ENCODE results near the gene GDF11.

GDF11 gene

DNA sequence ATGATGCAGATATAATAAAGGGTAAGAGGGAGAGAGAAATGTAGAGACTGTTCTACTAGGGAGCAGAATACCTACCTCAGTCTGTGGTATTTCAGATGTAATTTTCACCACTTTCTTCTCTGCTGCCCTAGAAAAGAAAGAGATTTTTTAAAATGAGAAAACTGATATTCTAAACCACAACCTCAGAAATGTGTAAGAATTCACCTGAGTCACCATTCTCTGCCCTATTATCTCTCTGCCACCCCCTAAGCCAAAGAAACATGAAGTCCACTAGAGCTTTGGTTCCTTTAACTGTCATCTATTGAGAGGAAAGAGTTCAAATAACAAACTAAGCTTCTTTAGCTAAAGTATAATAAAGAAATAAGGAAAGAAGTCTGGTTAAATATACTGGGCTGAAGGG lies 53.0 kb downstream of the GDF11 start:
- peaks cover 1% of the 10 kb centered on the region; the same call in 1 of the 2 replicates for H3F3A ChIP-seq (ENCODE audit: insufficient read depth)
- no peaks in the 10 kb centered on the region for H3K9me3 ChIP-seq (ENCODE audit: insufficient read depth, low read length)
- no peak overlapping the region for H3K9ac ChIP-seq (ENCODE audit: low read length)
- TF ChIP-seq CTCF (IDR thresholded peaks at IDR 0.05; ENCODE audit: insufficient read depth, low read length, poor library complexity, severe bottlenecking) (no peak), EZH2phosphoT487 (conservative IDR thresholded peaks at IDR 0.05; ENCODE audit: low read length) (no peak)
- H3K4me2 ChIP-seq (ENCODE audit: low read depth, low read length, poor library complexity, severe bottlenecking), result no peak overlapping the region
- no peak overlapping the region for H2AFZ ChIP-seq (ENCODE audit: low read depth, low read length, severe bottlenecking)
- no peaks in the 10 kb centered on the region for H3K27me3 ChIP-seq (ENCODE audit: low read length)
- no peaks in the 10 kb centered on the region for H3K79me2 ChIP-seq (ENCODE audit: insufficient read depth, low read length)
- H3K36me3 ChIP-seq (ENCODE audit: low read length), result peaks cover 62% of the 10 kb centered on the region
- H3K9me2 ChIP-seq (replicated peaks; ENCODE audit: insufficient read depth, low read length), result no peaks in the 10 kb centered on the region
- no peaks in the 10 kb centered on the region; the same call in 1 of the 2 replicates for H4K20me1 ChIP-seq (ENCODE audit: low read depth, low read length)
- H3K4me3 ChIP-seq (ENCODE audit: insufficient read depth, low read length, poor library complexity, severe bottlenecking), result no peak overlapping the region
- H3K27ac ChIP-seq (ENCODE audit: low read depth, low read length), result no peak overlapping the region

DNA sequence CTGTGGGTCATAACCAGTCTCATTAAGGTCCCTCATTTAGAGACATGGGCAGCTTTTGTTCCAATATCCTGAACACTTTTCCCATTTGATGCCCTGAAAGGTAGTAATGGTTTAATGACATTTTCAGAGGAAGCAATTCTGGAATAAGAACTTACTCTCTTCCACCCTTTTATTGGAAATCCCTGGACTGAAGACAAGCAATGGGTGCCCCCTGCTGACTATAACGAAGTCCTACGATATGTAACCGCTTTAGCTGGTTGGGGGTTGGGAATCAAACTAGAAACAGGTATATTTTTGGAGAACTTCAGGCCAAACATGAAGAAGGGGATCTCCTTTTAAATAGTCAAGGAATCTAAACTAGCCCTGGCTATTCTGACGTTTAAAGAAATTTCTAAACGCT lies 54.1 kb downstream of the GDF11 start:
- Histone ChIP-seq H3K9me3 (ENCODE audit: insufficient read depth, low read length) (no peaks in the 10 kb centered on the region), H3K9ac (ENCODE audit: low read length) (no peak overlapping the region), H3K9me2 (replicated peaks; ENCODE audit: insufficient read depth, low read length) (no peaks in the 10 kb centered on the region), H3F3A (ENCODE audit: insufficient read depth) (no peaks in the 10 kb centered on the region; the same call in 1 of the 2 replicates), H3K79me2 (ENCODE audit: insufficient read depth, low read length) (0 out of 2 replicates have a peak, but pooled peaks cover 5% of the 10 kb centered on the region), H4K20me1 (ENCODE audit: low read depth, low read length) (no peaks in the 10 kb centered on the region; the same call in 1 of the 2 replicates), H3K4me2 (ENCODE audit: low read depth, low read length, poor library complexity, severe bottlenecking) (no peak overlapping the region), H3K27me3 (ENCODE audit: low read length) (no peaks in the 10 kb centered on the region), H2AFZ (ENCODE audit: low read depth, low read length, severe bottlenecking) (no peak overlapping the region), H3K4me3 (ENCODE audit: insufficient read depth, low read length, poor library complexity, severe bottlenecking) (no peak overlapping the region), H3K36me3 (ENCODE audit: low read length) (peaks cover 66% of the 10 kb centered on the region), H3K27ac (ENCODE audit: low read depth, low read length) (no peak overlapping the region)
- TF ChIP-seq EZH2phosphoT487 (conservative IDR thresholded peaks at IDR 0.05; ENCODE audit: low read length) (no peak), CTCF (IDR thresholded peaks at IDR 0.05; ENCODE audit: insufficient read depth, low read length, poor library complexity, severe bottlenecking) (no peak)

GRCh38 chr12:55797550-55797949 lies 54.6 kb downstream of the GDF11 start:
- H3K79me2 ChIP-seq (ENCODE audit: insufficient read depth, low read length), result peaks cover 6% of the 10 kb centered on the region; the same call in 1 of the 2 replicates
- no peak overlapping the region for H2AFZ ChIP-seq (ENCODE audit: low read depth, low read length, severe bottlenecking)
- H3K27me3 ChIP-seq (ENCODE audit: low read length), result no peaks in the 10 kb centered on the region
- H4K20me1 ChIP-seq (ENCODE audit: low read depth, low read length), result no peaks in the 10 kb centered on the region; the same call in 1 of the 2 replicates
- H3K36me3 ChIP-seq (ENCODE audit: low read length), result peaks cover 69% of the 10 kb centered on the region
- no peak overlapping the region for H3K4me2 ChIP-seq (ENCODE audit: low read depth, low read length, poor library complexity, severe bottlenecking)
- H3K9me3 ChIP-seq (ENCODE audit: insufficient read depth, low read length), result no peaks in the 10 kb centered on the region
- H3F3A ChIP-seq (ENCODE audit: insufficient read depth), result no peaks in the 10 kb centered on the region; the same call in 1 of the 2 replicates
- no peak overlapping the region for H3K4me3 ChIP-seq (ENCODE audit: insufficient read depth, low read length, poor library complexity, severe bottlenecking)
- no peaks in the 10 kb centered on the region for H3K9me2 ChIP-seq (replicated peaks; ENCODE audit: insufficient read depth, low read length)
- TF ChIP-seq CTCF (IDR thresholded peaks at IDR 0.05; ENCODE audit: insufficient read depth, low read length, poor library complexity, severe bottlenecking) (no peak), EZH2phosphoT487 (conservative IDR thresholded peaks at IDR 0.05; ENCODE audit: low read length) (no peak)
- no peak overlapping the region for H3K27ac ChIP-seq (ENCODE audit: low read depth, low read length)
- H3K9ac ChIP-seq (ENCODE audit: low read length), result no peak overlapping the region

Data from SU-DHL-6 (cell line).